H9 (cell line): ENCODE data around the gene ZNF652. TPM values are rescaled to one million over a fixed set of nuclear protein-coding genes. Genes with fewer than 3 reads are reported as not detected.

Experiments used
- DNase-seq: peaks from one replicate; pipeline ENCODE4 v3.0.0-alpha.2; 2017
- H2AFZ ChIP-seq: one replicate; pipeline ENCODE4 v1.6.1; 2013; ENCODE audit warnings: mild to moderate bottlenecking, low read length, control low read depth, moderate library complexity
- H2AK5ac ChIP-seq: 2 replicates; pipeline ENCODE4 v1.6.1; 2013; ENCODE audit warnings: low read length, control low read depth, mixed read lengths; ENCODE audit not compliant: insufficient read length
- H2BK120ac ChIP-seq: one replicate; pipeline ENCODE4 v1.6.1; 2013; ENCODE audit warnings: low read depth, mild to moderate bottlenecking, low read length, control low read depth, inconsistent platforms; ENCODE audit not compliant: poor library complexity, severe bottlenecking
- H2BK12ac ChIP-seq: 2 replicates; pipeline ENCODE4 v1.6.1; 2013; ENCODE audit warnings: low read length, control low read depth, mixed read lengths, low read depth; ENCODE audit not compliant: insufficient read length
- H2BK15ac ChIP-seq: 2 replicates; pipeline ENCODE4 v1.6.1; 2013; ENCODE audit warnings: low read depth, low read length, control low read depth
- H2BK20ac ChIP-seq: one replicate; pipeline ENCODE4 v1.6.1; 2013; ENCODE audit warnings: low read depth, mild to moderate bottlenecking, low read length, control low read depth, inconsistent platforms; ENCODE audit not compliant: poor library complexity, severe bottlenecking
- H2BK5ac ChIP-seq: 2 replicates; pipeline ENCODE4 v1.6.1; 2013; ENCODE audit warnings: low read length, control low read depth, mixed read lengths; ENCODE audit not compliant: insufficient read length
- H3K14ac ChIP-seq: 2 replicates; pipeline ENCODE4 v1.6.1; 2013; ENCODE audit warnings: low read length, control low read depth; ENCODE audit not compliant: insufficient read depth
- H3K18ac ChIP-seq: 2 replicates; pipeline ENCODE4 v1.6.1; 2013; ENCODE audit warnings: low read depth, mild to moderate bottlenecking, mixed read lengths, low read length, control low read depth; ENCODE audit not compliant: insufficient read length
- H3K23ac ChIP-seq: 2 replicates; pipeline ENCODE4 v1.6.1; 2013; ENCODE audit warnings: low read length, control low read depth, mixed read lengths, low read depth; ENCODE audit not compliant: insufficient read length
- H3K23me2 ChIP-seq: 2 replicates; pipeline ENCODE4 v1.6.1; 2013; ENCODE audit warnings: low read depth, mild to moderate bottlenecking, mixed read lengths, low read length, control low read depth; ENCODE audit not compliant: insufficient read length, poor library complexity, severe bottlenecking
- H3K27ac ChIP-seq: 2 replicates; pipeline ENCODE4 v1.5.1; 2013; ENCODE audit warnings: low read length, control low read depth, mixed read lengths, low read depth; ENCODE audit not compliant: insufficient read length
- H3K27me3 ChIP-seq: 2 replicates; pipeline ENCODE4 v1.6.1; 2013; ENCODE audit warnings: low read length, control low read depth, inconsistent platforms; ENCODE audit not compliant: insufficient read depth
- H3K4ac ChIP-seq: 2 replicates; pipeline ENCODE4 v1.6.1; 2013; ENCODE audit warnings: low read depth, mild to moderate bottlenecking, control low read depth, inconsistent platforms, low read length, moderate library complexity
- H3K4me1 ChIP-seq: 2 replicates; pipeline ENCODE4 v1.6.1; 2013; ENCODE audit warnings: low read length, control low read depth, inconsistent platforms; ENCODE audit not compliant: insufficient read depth
- H3K4me2 ChIP-seq: 2 replicates; pipeline ENCODE4 v1.6.1; 2013; ENCODE audit warnings: low read length, control low read depth, mixed read lengths; ENCODE audit not compliant: insufficient read length, insufficient read depth
- H3K56ac ChIP-seq: 2 replicates; pipeline ENCODE4 v1.6.1; 2013; ENCODE audit warnings: low read depth, mild to moderate bottlenecking, mixed read lengths, low read length, control low read depth; ENCODE audit not compliant: insufficient read length
- H3K79me1 ChIP-seq: 2 replicates; pipeline ENCODE4 v1.6.1; 2013; ENCODE audit warnings: low read depth, mild to moderate bottlenecking, moderate library complexity, low read length, control low read depth, inconsistent platforms; ENCODE audit not compliant: insufficient read depth, poor library complexity, severe bottlenecking
- H3K79me2 ChIP-seq: 2 replicates; pipeline ENCODE4 v1.6.1; 2013; ENCODE audit warnings: low read length, control low read depth, inconsistent platforms; ENCODE audit not compliant: insufficient read depth
- H3K9ac ChIP-seq: 2 replicates; pipeline ENCODE4 v1.6.1; 2013; ENCODE audit warnings: low read length, control low read depth, mixed read lengths; ENCODE audit not compliant: insufficient read length; ENCODE audit errors: extremely low read depth
- H3K9me3 ChIP-seq: one replicate; pipeline ENCODE4 v1.6.1; 2013; ENCODE audit warnings: low read depth, low read length, inconsistent platforms; ENCODE audit not compliant: control insufficient read depth
- H3T11ph ChIP-seq: one replicate; pipeline ENCODE4 v1.6.1; 2013; ENCODE audit warnings: mild to moderate bottlenecking, low read length, control low read depth, inconsistent platforms
- H4K20me1 ChIP-seq: one replicate; pipeline ENCODE4 v1.6.1; 2013; ENCODE audit not compliant: control insufficient read depth, insufficient read length, insufficient read depth
- H4K5ac ChIP-seq: 2 replicates; pipeline ENCODE4 v1.6.1; 2013; ENCODE audit warnings: low read depth, mild to moderate bottlenecking, mixed read lengths, low read length, control low read depth; ENCODE audit not compliant: insufficient read length
- H4K8ac ChIP-seq: replicated peaks from 2 replicates; pipeline ENCODE4 v1.6.1; 2013; ENCODE audit warnings: low read length, control low read depth, mixed read lengths, low read depth; ENCODE audit not compliant: insufficient read length
- H4K91ac ChIP-seq: 2 replicates; pipeline ENCODE4 v1.6.1; 2013; ENCODE audit warnings: low read depth, mild to moderate bottlenecking, moderate library complexity, mixed read lengths, low read length, control low read depth; ENCODE audit not compliant: insufficient read length
- H3K27ac Mint-ChIP-seq, 3 experiments: 2 replicates in 2 of 3; 3 replicates in 1 of 3; pipeline ENCODE4 v1.8.0; 2020 to 2021; ENCODE audit warnings: mixed read lengths in 3 of 3, mild to moderate bottlenecking in 1 of 3, moderate library complexity in 1 of 3
- H3K27me3 Mint-ChIP-seq: 2 replicates; pipeline ENCODE4 v1.8.0; 2021; ENCODE audit warnings: low read depth, mild to moderate bottlenecking, moderate library complexity, mixed read lengths
- H3K36me3 Mint-ChIP-seq, 3 experiments: 2 replicates in 2 of 3; 3 replicates in 1 of 3; pipeline ENCODE4 v1.8.0; 2020 to 2021; ENCODE audit warnings: low read depth in 3 of 3, mixed read lengths in 3 of 3; ENCODE audit not compliant: insufficient read depth in 1 of 3
- H3K4me1 Mint-ChIP-seq, 2 experiments: 2 replicates each; pipeline ENCODE4 v1.8.0; 2020; ENCODE audit warnings: mixed read lengths in 2 of 2
- H3K4me3 Mint-ChIP-seq, 2 experiments: 2 replicates in 1 of 2; 3 replicates in 1 of 2; pipeline ENCODE4 v1.8.0; 2020 to 2021; ENCODE audit warnings: mild to moderate bottlenecking in 2 of 2, mixed read lengths in 2 of 2, moderate library complexity in 1 of 2
- H3K9me3 Mint-ChIP-seq, 2 experiments: 2 replicates in 1 of 2; 3 replicates in 1 of 2; pipeline ENCODE4 v1.8.0; 2020; ENCODE audit warnings: mild to moderate bottlenecking in 2 of 2, mixed read lengths in 2 of 2, moderate library complexity in 1 of 2
- WGBS: extraction: QIAGEN DNeasy Blood & Tissue Kit; methylation state at CpG from one replicate; pipeline ENCODE4 v1.1.7; 2013; ENCODE audit warnings: missing lambda C conversion rate, low lambda C conversion rate, mixed read lengths; ENCODE audit not compliant: insufficient read length; ENCODE audit errors: extremely low coverage; 5-methylcytosine and 5-hydroxymethylcytosine counted together
- total RNA-seq: library from RNA; stranded (reverse); gene quantifications from 2 replicates; pipeline ENCODE4 v1.2.1, GENCODE V29; 2021
- TF ChIP-seq, protein P1 (sequence below): fragments of 200-600 bp; sonication (generic); conservative IDR thresholded peaks from 3 replicates; pipeline ENCODE4 v1.8.0; 2021; ENCODE audit warnings: antibody characterized with exemption, mild to moderate bottlenecking

ZNF652 gene
- total RNA-seq, 1 experiment from 2014 or later, result 33.6 TPM

DNA sequence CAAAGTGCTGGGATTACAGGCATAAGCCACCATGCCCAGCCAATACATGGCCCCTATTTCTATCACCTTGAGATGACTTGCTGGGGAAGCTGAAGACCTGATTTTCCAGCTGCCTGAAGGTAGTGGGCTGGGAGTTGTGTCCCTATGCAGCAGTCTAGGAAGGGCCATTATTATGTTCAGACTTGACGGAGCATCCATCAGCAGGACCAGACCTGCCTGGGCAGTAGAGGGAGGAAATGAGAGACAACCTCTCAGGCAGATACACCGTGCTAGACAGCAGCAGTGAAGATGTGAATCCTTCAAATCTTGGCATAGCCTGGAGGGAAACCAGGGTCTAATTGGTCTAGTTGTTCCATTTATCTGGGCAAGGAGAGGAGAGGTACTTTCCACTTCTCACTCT is 95.8 kb downstream of the ZNF652 start:
- Histone ChIP-seq H3T11ph (no peak overlapping the region), H3K4me2 (no peak overlapping the region), H3K79me1 (no peaks in the 10 kb centered on the region), H4K20me1 (no peaks in the 10 kb centered on the region), H4K8ac (no peak overlapping the region), H3K14ac (no peak overlapping the region), H2BK120ac (no peak overlapping the region), H3K56ac (no peak overlapping the region), H3K27me3 (no peaks in the 10 kb centered on the region; the same call in 1 of the 2 replicates), H3K23ac (no peak overlapping the region), H3K79me2 (no peaks in the 10 kb centered on the region), H3K18ac (no peak overlapping the region), H3K4ac (no peak overlapping the region), H3K9me3 (no peaks in the 10 kb centered on the region), H2BK15ac (no peak overlapping the region), H2BK20ac (no peak overlapping the region), H3K27ac (no peak overlapping the region), H2AK5ac (no peak overlapping the region), H2BK5ac (no peak overlapping the region), H2BK12ac (no peak overlapping the region), H4K5ac (no peak overlapping the region), H3K23me2 (no peaks in the 10 kb centered on the region), H3K4me1 (no peaks in the 10 kb centered on the region), H3K9ac (no peak overlapping the region), H2AFZ (no peak overlapping the region), H4K91ac (no peak overlapping the region)
- H3K4me3 Mint-ChIP-seq, result no peak overlapping the region
- no peak overlapping the region for H3K27ac Mint-ChIP-seq
- no peaks in the 10 kb centered on the region for H3K36me3 Mint-ChIP-seq
- no CpG with 5 or more reads among the region's 2 CpGs for WGBS
- no peaks in the 10 kb centered on the region for H3K9me3 Mint-ChIP-seq
- peaks cover 5 to 10% of the 10 kb centered on the region in 2 experiments for H3K4me1 Mint-ChIP-seq
- TF ChIP-seq, protein P1, sequence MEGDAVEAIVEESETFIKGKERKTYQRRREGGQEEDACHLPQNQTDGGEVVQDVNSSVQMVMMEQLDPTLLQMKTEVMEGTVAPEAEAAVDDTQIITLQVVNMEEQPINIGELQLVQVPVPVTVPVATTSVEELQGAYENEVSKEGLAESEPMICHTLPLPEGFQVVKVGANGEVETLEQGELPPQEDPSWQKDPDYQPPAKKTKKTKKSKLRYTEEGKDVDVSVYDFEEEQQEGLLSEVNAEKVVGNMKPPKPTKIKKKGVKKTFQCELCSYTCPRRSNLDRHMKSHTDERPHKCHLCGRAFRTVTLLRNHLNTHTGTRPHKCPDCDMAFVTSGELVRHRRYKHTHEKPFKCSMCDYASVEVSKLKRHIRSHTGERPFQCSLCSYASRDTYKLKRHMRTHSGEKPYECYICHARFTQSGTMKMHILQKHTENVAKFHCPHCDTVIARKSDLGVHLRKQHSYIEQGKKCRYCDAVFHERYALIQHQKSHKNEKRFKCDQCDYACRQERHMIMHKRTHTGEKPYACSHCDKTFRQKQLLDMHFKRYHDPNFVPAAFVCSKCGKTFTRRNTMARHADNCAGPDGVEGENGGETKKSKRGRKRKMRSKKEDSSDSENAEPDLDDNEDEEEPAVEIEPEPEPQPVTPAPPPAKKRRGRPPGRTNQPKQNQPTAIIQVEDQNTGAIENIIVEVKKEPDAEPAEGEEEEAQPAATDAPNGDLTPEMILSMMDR, result no peak
- no peak for DNase-seq
- peaks cover 12% of the 10 kb centered on the region for H3K27me3 Mint-ChIP-seq
